GM19328 (cell line): ENCODE data around the gene CDC42EP4.
"Not testable (repeated sequence)": the region's sequence is repeated elsewhere in the genome, so short reads cannot be mapped to it uniquely, and the experiment has no call there.

Experiments used
- ATAC-seq: cut with Tn5 transposase; IDR thresholded peaks from one replicate; pipeline ENCODE4 v1.9.1; 2021; ENCODE audit warnings: mild to moderate bottlenecking, moderate library complexity; ENCODE audit not compliant: unreplicated experiment

CDC42EP4 gene

GRCh38 chr17:73320601-73321264 is 8.9 kb upstream of the CDC42EP4 start:
- ATAC-seq, result no peak

- no peak for ATAC-seq
These were observed 8.0 kb upstream of the CDC42EP4 start for GRCh38 chr17:73319766-73320165.

GRCh38 chr17:73318836-73319235 is 7.0 kb upstream of the CDC42EP4 start:
- no peak for ATAC-seq

GRCh38 chr17:73318427-73318813 is 6.6 kb upstream of the CDC42EP4 start:
- no peak for ATAC-seq

- ATAC-seq, result no peak
These were observed 6.0 kb upstream of the CDC42EP4 start for GRCh38 chr17:73317513-73318426.

- no peak for ATAC-seq
These were observed 5.2 kb upstream of the CDC42EP4 start for GRCh38 chr17:73316919-73317505.

GRCh38 chr17:73315471-73315870 is 3.7 kb upstream of the CDC42EP4 start:
- no peak for ATAC-seq

- ATAC-seq, result no peak
These were observed 1.8 kb upstream of the CDC42EP4 start for GRCh38 chr17:73313526-73314127.

- not testable (repeated sequence) for ATAC-seq
These were observed 1.1 kb upstream of the CDC42EP4 start for GRCh38 chr17:73312887-73313286.

- ATAC-seq, result peak; percentile 11
These were observed 397 bp downstream of the CDC42EP4 start for GRCh38 chr17:73311428-73311780.

- no peak for ATAC-seq
These were observed 1.8 kb downstream of the CDC42EP4 start for GRCh38 chr17:73309727-73310596.

GRCh38 chr17:73308959-73309358 is 2.8 kb downstream of the CDC42EP4 start:
- ATAC-seq, result not testable (repeated sequence)

GRCh38 chr17:73308017-73308823 is 3.6 kb downstream of the CDC42EP4 start:
- no peak for ATAC-seq

GRCh38 chr17:73307130-73307529 is 4.7 kb downstream of the CDC42EP4 start:
- ATAC-seq, result no peak

GRCh38 chr17:73305845-73306836 is 5.7 kb downstream of the CDC42EP4 start:
- no peak for ATAC-seq

GRCh38 chr17:73304971-73305812 is 6.6 kb downstream of the CDC42EP4 start:
- no peak for ATAC-seq

GRCh38 chr17:73304438-73304837 is 7.4 kb downstream of the CDC42EP4 start:
- no peak for ATAC-seq

GRCh38 chr17:73302189-73302588 is 9.6 kb downstream of the CDC42EP4 start:
- ATAC-seq, result no peak
